Fibroblast of skin of scalp (primary cell): Measurements from ENCODE around the gene SSBP2.
"Not testable (repeated sequence)": the region's sequence is repeated elsewhere in the genome, so short reads cannot be mapped to it uniquely, and the experiment has no call there.

Experiments
- DNase-seq: peaks from one replicate; pipeline ENCODE4 v3.0.0-alpha.2; 2013

SSBP2 gene

DNA sequence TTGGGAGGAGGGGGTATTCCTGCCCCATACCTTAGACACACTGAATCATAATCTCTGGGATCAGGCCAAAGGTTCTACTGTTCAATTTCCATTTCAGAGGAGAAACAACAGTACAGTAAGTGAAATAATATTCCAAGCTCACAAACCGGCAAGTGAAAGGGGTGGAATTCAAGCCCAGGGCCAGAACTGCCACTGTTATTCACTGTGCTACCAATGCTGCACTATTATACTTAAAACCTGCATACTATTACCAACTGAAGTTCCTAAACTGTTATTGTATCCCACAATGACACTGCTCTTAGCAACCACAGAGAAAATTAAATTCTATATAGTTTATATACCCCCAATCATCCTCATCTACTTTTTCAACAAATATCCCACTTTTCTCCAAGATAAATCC lies 24.6 kb downstream of the SSBP2 start:
- peak; percentile 10 for DNase-seq

DNA sequence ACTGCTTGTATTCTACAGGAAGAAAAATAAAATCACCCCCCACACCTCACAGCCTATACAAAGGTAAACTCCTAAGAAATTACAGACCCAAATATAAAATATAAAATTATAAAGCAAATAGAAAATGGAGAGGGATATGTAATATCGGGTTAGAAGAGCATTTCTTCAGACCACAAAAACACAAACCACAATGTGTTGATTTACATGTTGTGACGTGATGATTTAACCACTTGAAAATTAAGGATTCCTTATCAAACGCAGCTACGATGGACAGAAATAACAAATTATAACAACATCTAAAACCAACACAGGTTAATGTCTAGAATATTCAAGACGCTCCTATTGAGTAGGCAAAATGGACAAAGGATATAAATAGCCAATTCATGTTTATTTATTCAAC lies 26.3 kb downstream of the SSBP2 start:
- no peak for DNase-seq

DNA sequence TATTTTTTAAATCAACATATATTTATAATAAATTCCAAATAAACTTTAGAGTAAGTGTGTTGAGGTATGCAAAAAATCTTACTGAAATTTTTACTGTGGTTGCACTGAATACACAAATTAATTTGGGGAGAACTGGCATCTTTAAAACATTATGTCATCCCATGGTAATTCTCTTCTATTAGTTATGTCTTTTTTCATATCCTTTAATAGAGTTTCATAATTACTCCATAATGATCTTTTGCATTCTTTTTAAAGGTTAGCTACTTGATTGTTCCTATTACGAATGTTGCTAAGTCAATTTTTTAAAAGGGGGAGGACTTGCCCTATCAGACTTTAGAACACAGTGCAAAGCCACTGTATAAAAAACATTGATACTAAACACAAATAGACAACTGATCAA lies 26.8 kb downstream of the SSBP2 start:
- no peak for DNase-seq

DNA sequence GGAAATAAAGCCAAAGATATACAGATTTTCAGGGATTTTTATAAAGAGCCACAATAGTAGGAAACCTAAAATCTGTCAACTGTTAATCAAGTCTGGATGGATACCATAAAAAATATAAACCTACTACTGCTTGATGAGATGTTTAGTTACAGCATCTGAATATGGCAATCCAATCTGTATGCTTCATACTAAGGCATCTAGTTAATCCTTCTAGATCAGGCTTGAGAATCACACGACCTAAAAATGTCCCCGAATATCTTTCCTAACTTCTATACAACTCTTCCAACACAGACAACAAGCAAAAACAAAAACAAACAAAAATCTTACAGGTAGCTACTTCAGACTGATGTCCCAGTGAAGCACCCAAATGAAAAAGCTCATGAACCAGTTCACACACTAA lies 29.8 kb downstream of the SSBP2 start:
- DNase-seq = no peak

DNA sequence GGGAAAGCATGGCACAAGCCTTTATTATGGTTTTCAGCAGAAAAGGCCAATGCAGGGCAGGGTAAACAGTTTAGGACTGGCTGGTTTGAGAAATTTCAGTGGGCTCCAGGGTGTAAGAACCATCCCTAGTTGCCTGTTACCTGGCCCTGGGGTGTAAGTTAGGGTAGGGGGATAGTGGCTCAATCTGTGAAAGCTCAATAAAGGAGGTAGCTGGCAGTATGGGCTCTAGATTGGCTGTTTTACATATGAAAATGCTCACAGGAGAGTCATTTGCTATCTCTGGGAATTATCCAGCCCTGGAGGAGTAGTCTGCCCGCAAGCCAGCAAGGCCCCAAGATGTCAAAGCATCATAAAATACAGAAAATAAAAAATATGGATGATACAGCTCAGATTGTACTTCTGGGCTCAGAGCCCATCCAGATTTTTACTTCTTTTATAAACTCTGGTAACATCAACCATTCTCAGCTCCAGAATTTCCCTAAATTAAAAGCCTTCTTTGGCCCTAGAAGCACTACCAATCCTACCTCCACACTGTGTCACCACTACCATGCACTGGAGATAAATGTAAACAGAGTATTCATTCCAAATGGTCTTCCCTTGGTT lies 31.1 kb downstream of the SSBP2 start:
- DNase-seq = no peak

DNA sequence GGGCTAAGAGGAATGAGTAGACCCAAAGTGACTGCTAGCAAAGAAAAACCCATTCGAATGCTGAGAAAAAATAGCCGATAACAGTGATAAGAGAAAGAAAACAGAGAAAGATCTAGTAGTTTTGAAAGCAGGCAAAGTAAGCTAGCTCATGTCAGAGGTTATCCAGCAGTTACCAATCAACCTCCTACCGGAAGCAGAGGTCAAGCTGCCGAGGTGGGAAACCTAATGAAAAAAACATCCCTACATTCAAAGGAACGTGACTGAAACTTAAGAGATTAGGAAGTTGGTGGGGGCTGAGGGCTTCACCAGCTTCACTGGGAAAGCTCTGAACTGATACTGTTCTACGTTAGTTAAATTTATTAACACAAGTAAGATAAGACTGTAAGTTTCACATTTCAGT lies 32.6 kb downstream of the SSBP2 start:
- DNase-seq = no peak

DNA sequence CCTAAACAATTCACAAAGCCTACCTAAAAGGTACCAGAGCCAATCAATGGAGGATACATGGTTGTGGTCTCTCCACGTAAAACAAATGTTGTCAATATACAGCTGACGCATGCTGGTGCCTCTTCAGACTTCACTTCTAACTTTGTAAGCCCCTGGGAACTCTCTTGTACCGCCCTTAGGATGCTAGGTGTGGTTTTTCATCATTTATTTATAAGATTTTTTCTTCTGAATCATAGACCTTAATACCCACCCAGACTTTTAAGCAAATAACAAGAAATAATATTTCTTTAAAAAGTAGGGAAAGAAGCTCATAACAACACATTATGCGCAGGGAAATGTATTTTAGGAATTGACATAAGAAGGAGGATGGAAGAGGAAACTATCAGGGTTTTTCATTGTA lies 33.0 kb downstream of the SSBP2 start:
- peak; percentile 38 for DNase-seq

DNA sequence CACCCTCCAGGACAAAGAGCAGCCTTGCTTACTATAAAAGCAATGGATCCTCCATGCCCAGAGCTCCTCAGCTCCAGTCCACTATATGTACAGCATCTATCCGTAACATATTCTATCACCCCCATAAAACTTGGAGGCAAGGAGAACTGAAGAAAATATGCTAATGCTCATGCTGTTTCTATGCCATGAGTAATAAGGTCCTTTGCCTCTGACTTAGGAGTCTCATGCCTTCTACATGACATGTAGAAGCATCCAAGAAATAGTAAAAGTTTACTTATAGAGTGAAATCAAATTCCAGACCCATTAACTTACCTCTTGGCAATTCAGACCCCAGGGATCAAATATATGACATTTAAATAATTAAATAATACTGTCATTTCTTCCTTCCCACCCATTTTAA lies 33.7 kb downstream of the SSBP2 start:
- peak; percentile 56 for DNase-seq

DNA sequence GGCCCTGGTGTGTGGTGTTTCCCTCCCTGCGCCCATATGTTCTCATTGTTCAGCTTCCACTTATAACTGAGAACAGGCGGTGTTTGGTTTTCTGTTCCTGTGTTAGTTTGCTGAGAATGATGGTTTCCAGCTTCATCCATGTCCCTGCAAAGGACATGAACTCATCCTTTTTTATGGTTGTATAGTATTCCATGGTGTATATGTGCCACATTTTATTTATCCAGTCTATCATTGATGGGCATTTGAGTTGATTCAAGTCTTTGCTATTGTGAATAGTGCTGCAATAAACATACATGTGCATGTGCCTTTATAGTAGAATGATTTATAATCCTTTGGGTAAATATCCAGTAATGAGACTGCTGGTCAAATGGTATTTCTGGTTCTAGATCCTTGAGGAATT lies 36.8 kb downstream of the SSBP2 start:
- not testable (repeated sequence) for DNase-seq

DNA sequence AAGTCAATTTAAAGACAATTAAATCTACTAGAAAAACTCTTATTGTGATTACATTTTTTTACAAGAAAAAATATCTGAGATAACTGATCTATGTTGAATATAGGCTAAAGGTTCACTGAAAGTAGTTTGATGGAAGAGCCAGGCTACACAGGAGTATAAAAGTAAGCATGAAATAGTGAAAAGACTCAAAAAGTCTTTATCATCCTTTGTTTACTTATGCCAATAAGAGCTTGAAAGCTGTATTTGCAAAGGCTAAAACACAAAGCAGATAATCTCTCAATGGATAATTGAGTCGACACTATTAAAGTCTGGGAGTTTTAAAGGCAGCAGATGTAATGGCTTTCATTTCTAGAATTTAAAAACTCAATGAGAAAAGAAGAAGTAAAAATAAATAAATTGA lies 42.0 kb downstream of the SSBP2 start:
- DNase-seq = no peak

DNA sequence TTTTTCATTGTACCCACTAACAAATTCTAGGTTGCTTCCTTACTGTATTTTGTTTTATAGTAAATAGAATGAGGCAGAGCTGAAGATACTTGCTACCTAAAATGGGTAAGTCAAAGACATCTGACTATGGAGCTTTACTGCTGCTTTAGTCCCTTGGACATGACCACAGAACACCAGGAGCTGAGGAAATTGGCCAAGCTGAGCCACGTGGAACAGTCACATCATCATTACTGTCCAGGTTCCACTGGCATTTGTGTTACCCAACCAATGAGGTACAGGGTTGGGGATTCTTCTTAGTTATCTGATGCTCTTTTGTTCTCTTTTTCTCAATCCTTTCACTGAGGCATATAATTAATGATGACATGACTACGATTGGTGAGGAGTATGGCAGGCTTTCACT lies 47.1 kb downstream of the SSBP2 start:
- DNase-seq = no peak

DNA sequence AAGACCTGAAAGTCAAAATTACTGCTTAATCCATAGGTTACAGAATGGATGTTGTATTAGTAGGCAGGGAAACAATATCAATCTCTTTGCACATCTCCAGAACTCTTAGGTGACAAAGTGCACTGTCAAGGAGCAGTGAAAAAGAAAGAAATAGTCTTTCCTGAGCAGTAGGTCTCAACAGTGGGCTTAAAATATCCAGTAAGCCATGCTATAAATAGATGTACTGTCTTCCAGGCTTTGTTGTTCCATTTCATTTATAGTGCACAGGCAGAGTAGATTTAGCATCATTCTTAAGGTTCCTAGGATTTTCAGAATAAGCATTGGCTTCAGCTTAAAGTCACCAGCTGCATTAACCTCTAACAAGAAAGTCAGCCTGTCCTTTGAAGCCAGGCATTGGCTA lies 50.7 kb downstream of the SSBP2 start:
- DNase-seq = no peak

DNA sequence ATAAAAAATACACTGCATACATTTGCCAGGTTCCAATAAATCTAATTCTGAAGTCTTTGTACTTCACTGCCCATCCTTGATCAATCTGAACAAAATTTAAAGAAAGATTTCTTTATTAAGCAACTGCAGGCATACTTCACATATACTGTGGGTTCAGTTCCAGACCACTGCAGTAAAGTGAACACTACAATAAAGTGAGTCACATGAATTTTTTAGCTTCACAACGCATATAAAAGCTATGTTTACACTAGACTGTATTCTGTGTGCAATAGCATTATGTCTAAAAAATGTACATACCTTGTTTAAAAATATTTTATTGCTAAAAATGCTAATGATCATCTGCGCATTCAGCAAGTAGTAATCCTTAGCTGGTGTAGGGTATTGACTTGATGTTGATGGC lies 52.1 kb downstream of the SSBP2 start:
- DNase-seq = peak; percentile 26

DNA sequence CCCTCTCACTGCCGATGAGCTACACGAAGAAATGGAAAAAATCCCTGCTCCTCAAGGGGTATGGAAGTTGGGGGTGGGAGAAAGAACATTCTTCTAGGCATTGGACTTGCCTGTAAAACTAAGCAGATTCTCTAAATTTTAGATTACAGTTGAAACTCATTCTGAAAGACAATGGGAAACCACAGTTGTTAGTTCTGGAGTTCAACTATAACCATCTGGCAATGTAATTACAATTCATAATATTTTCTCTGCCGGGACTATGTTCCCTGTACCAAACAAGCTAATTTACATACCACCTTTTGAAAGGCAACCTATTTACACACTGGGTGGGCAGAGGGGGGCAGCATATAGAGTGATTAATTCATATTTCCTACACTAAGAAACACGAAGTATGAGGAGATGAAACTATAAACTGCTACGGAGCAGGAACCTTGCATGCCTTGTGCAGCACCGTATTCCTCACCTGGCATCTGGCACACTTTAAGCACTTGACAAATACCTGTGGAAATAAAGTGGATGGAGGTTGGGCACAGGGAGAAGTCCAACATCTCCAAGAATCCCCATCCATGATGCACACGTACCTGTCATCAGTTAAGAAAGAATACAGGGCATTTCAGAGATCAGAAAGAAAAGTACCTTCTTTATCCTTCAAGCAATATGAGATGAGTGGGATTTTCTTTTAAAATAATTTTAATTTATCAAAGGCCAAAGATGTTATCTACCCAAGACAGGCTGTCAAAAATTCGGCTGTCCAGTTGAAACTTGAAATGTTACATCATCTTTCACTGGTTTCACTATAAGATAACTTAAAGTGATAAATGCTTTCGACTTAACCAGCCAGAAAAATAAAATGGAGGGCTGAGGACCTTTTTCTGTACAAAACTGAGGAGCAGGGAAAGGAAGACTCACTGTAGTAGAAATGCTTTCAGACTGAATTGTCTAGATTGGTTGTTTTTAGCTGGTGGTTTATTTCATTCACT lies 54.2 kb downstream of the SSBP2 start:
- no peak for DNase-seq

DNA sequence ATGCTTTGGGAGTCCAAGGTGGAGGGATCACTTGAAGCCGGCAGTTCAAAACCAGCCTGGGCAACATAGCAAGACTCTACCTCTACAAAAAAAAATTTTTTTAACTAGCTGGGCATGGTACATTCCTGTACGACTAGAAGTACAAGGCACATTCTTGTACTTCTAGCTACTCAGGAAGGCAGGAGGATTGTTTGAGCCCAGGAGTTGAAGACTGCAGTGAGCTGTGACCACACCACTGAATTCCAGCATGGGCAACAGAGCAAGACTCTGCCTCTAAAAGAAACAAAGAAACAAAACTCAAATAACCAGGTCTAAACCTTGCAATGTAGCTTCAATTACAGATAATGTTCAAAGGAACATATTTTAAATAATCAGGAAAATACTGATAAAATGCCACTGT lies 56.2 kb downstream of the SSBP2 start:
- DNase-seq = no peak

DNA sequence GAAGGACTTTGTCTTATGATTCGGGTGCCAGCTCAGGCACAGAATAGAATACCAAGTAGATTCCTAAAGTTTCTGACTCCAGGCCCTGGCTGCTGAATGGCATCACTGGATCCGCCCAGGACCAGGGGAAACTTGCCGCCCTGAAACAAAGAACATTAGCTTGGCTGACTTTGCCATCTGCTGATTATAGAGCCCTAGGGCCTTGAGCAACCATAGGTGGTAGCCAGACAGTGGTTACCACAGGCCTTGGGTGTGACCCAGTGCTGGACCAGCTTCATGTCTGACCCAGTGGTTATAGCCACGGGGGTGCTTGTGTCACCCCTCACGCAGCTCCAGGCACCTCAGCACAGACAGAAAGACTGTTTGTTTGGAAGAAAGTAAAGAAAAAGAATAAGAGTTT lies 62.7 kb downstream of the SSBP2 start:
- DNase-seq = no peak

DNA sequence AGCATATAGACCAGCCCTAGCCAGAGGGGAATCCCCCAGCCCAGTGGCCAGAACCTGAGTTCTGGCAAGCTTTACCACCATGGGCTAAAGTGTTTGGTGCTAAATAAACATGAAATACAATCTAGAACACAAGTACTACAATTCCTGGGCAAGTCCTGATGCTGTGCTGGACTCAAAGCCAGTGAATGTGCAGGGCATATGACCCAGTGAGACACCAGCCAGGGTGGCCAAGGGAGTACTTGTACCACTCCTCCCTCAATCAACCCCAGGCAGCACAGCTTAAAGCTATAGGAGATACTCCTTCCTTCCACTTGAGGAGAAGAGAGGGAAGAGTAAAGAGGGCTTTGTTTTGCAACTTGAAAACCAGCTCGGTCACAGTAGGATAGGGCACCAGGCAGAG lies 63.6 kb downstream of the SSBP2 start:
- DNase-seq = no peak

DNA sequence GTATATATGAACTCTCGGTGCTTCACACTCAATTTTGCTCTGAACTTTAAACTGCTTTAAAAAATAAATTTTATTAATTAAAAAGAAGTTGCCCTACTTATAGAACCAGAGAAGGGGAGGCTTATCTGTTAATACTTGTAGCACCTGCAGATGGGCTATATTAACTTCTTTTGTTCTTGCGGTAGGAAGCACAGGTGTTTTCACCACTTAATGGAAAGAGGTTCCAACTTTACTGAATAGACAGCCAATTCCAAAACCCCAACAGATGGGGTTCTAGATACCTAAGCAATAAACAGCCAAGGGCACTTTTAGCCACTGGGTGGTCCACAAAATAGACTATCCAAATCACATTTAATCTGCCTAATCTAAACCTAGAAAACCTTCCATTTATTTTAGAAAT lies 65.4 kb downstream of the SSBP2 start:
- DNase-seq = no peak

DNA sequence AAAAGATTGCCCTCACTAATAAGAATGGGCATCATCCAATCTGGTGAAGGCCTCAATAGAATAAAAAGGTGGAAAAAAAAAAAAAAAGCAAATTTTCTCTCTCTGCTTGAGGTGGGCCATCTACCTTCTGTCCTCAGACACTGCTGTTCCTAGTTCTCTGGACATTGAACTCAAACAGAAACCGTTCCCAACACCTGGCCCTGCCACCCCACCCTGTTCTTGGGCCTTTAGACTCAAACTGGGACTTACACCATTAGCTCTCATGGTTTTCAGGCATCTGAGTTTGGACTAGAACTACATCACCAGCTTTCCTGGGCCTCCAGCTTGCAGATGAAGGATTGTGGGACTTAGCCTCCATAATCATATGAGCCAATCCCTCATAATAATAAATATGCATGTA lies 71.0 kb downstream of the SSBP2 start:
- DNase-seq = no peak

DNA sequence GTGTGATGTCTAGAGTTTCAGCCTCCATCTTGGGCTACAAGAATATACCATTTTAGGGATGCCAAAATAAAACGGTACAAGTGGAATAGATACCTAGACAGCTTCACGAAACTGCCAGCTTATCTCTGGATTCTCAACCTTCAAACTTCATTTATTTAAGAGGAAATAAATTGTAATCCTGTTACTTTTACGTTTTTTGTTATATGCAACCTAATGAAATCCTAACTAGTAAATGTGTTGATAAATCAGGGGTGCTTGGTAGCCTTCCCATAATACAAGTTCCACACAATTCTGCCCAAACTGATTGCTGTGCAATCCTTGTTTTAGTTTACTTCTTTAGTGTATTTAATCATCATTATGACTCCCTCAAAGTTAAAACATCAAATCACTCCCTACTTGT lies 75.5 kb downstream of the SSBP2 start:
- DNase-seq = no peak

DNA sequence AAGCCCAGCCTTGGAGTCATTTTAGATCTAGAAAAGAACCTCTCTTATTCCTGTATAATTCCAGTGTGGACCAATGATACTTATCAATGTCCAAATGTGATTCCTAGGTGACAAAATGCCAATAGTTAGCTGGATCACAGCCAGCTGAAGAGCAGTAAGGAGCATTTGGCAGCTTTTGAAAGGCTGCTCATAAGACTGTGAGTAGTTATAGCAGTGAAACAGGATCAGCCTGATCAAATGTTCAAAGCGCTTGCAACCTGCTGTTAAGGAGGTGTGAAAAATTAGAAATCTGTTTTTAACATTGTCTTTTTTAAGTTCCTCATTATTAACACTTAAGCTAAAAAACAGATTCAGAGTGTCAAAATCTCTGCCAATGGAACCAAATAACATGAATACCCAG lies 85.1 kb downstream of the SSBP2 start:
- DNase-seq = no peak

DNA sequence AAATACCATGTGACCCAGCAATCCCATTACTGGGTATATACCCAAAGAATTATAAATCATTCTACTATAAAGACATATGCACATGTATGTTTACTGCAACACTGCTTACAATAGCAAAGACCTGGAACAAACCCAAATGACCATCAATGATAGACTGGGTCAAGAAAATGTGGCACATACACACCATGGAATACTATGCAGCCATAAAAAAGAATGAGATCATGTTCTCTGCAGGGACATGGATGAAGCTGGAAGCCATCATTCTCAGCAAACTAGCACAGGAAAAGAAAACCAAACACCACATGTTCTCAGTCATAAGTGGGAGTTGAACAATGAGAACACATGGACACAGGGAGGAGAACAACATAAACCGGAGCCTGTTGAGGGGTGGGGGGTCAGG lies 90.3 kb downstream of the SSBP2 start:
- DNase-seq = not testable (repeated sequence)

DNA sequence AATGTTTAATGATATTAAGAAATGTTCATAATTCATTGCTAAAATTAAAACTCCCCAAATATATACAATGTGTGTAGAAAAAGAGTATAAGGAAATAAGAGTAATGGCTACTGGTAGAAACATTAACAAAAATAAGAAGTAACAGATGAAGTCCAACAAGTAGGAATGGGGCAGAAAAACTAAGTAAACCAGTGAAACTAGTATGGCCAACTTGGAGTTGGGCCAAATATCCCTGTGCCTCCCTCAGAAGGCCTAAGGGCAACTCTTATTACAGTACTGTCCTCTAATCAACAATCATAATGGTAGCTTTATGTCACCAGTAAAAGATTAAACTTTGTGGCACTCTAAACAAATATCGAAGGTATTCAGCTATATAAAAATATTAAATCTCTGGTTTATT lies 93.5 kb downstream of the SSBP2 start:
- peak; percentile 7 for DNase-seq

DNA sequence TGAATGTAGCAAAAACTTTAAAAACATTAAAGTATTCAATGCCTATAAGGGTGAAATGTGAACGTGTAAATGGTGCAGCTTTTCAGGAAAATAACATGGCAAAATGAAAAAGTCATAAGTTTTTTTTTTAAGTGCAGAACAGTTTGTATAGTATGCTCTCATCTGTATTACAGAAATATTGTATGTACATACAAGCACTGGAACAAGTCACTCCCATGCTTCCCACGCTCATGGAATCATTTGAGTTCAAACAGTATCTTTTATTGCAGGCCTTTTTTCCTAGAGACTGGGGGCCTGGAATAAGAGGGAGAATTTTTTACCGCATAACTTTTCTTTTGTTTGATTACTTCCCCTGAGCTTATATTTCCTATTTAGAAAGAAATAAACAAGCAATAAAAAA lies 94.1 kb downstream of the SSBP2 start:
- no peak for DNase-seq
